Measurements from ENCODE around the gene RNF150.

DNA sequence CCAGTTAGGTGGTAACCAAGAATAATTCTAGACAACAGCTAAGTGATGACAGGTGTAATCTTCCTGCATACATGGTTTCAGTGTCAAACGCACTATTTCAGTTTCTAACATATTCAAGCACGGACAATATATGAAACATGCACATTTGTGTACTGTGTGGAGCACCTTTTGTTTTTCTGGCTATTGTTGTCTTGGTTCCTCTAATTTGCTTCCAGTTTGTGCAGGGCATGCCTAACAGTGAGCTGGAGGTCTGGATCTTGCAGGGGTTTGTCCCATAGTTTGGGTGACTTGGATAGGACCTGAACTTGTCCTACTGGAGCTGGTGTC lies 306.6 kb downstream of the RNF150 start:
- no peak for TF ChIP-seq ZFP3 (CRISPR knock-in tag; IDR thresholded peaks at IDR 0.05)
- TF ChIP-seq GLIS3 (CRISPR knock-in tag; IDR thresholded peaks at IDR 0.05): no peak
- TF ChIP-seq, protein P1, sequence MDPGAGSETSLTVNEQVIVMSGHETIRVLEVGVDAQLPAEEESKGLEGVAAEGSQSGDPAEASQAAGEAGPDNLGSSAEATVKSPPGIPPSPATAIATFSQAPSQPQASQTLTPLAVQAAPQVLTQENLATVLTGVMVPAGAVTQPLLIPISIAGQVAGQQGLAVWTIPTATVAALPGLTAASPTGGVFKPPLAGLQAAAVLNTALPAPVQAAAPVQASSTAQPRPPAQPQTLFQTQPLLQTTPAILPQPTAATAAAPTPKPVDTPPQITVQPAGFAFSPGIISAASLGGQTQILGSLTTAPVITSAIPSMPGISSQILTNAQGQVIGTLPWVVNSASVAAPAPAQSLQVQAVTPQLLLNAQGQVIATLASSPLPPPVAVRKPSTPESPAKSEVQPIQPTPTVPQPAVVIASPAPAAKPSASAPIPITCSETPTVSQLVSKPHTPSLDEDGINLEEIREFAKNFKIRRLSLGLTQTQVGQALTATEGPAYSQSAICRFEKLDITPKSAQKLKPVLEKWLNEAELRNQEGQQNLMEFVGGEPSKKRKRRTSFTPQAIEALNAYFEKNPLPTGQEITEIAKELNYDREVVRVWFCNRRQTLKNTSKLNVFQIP (CRISPR knock-in tag; IDR thresholded peaks at IDR 0.05; ENCODE audit: borderline replicate concordance, low read depth): no peak
- TF ChIP-seq, protein P2, sequence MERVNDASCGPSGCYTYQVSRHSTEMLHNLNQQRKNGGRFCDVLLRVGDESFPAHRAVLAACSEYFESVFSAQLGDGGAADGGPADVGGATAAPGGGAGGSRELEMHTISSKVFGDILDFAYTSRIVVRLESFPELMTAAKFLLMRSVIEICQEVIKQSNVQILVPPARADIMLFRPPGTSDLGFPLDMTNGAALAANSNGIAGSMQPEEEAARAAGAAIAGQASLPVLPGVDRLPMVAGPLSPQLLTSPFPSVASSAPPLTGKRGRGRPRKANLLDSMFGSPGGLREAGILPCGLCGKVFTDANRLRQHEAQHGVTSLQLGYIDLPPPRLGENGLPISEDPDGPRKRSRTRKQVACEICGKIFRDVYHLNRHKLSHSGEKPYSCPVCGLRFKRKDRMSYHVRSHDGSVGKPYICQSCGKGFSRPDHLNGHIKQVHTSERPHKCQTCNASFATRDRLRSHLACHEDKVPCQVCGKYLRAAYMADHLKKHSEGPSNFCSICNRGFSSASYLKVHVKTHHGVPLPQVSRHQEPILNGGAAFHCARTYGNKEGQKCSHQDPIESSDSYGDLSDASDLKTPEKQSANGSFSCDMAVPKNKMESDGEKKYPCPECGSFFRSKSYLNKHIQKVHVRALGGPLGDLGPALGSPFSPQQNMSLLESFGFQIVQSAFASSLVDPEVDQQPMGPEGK (CRISPR knock-in tag; IDR thresholded peaks at IDR 0.05; ENCODE audit: borderline replicate concordance): no peak
- TF ChIP-seq CSDC2 (CRISPR knock-in tag; IDR thresholded peaks at IDR 0.05): no peak
- TF ChIP-seq RARB (CRISPR knock-in tag; IDR thresholded peaks at IDR 0.05): no peak
- TF ChIP-seq ISL1 (CRISPR knock-in tag; IDR thresholded peaks at IDR 0.05): no peak

Data from SK-N-SH treated with all-trans-retinoic acid at 6 μM for 48 hours (cell line).